HG03558 (cell line): ENCODE data around the gene HTRA2.
"Not testable (repeated sequence)": the region's sequence is repeated elsewhere in the genome, so short reads cannot be mapped to it uniquely, and the experiment has no call there.

Source experiments
- ATAC-seq: cut with Tn5 transposase; IDR thresholded peaks from one replicate; pipeline ENCODE4 v1.9.1; 2021; ENCODE audit warnings: moderate number of reproducible peaks; ENCODE audit not compliant: unreplicated experiment; ENCODE audit errors: extremely low read depth

HTRA2 gene

GRCh38 chr2:74556831-74557370 is 27.2 kb downstream of the HTRA2 start:
- no peak for ATAC-seq

DNA sequence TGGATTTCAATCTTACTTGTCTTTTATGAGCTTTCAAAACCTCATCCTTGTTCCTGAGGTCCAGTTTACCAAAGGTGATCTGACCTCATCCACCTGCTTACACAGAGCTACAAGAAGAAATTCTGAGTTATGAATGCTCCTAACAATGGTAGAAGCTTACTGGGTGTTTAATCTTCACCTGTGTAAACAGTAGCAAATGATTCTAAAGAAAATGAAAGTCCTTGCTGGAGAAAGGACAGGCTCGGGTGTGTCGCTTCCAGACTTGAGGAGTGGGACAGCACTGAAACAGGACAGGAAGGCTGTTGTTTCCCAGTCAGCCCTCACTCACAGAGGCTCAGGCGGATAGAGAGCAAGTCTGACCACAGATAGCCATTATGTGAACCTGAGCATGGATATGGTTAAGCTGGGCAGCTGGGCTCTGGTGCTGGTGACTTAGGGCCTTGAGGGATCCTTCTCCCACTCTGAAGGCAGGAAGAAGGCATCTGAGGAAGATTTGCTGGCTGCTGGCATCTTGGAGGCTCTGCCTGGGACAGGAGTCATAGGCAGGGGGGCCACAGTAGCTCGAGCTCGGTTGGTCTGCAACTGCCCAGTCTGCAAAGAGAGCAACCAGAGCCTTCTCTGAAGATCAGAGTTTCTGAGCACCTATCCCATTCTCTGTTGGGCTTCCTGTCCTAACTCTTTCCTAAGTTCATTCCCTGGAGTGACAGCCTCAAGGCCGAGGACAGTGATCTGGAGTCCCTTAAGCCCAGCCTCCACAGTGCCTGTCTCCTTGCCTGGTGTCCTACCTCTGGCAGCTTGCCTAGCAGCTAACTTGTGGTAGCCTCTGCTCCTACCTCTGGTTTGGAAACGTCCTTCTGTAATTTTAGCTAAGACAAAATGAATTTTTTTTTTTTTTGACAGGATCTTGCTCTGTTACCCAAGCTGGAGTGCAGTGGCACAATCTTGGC is 28.8 kb downstream of the HTRA2 start:
- no peak for ATAC-seq

DNA sequence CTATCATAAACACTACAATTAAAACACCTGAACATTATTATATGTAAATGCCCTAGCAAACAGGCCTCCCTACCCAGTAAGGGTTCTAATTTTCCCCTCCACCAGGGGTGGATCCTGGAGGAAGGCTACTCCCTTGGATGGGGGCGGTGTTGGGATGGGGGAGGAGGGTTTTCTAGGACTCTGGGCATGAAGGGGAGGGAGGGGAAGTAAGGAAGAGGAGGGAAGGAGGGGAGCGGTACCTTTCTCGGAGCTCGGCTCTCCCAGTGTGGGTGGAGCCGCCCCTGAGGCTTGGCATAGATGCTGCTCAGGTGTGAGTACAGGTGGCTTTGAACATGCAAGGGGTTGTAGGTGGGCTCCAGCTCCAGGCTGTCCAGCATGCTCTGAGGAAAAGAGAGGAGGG is 30.2 kb downstream of the HTRA2 start:
- ATAC-seq, result no peak

DNA sequence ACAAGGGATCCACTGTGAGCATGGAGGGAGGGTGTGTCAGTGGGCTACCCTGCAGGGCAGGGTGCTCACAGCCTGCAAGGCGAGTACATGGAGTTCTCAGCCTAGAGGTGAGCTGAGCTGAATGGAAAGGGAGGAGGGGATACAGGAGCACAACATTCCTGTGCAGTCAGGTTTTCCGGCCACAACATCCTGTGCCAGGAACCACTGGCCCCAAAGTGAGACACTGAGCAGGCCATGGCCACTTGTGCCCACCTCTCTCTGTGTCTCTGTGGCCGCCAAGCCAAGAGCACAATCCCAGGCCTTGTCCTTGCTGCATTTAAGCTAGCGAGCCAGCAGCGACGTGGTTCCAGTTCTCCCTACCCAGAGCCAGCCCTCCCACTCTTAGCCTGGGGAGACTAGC is 30.9 kb downstream of the HTRA2 start:
- ATAC-seq, result no peak

DNA sequence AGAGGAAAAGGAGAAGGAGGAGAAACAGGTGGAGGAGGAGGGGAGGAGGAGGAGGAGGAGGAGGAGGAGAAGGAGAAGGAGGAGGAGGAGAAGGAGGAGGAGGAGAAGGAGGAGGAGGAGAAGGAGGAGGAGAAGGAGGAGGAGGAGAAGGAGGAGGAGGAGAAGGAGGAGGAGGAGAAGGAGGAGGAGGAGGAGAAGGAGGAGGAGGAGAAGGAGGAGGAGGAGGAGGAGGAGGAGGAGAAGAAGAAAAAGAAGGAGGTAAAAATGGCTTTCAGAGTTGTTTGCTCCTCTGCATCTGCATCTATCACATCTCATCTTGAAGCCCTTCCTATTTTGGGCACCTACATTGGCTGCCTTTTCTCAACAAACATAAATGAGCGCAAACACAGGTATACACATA is 31.3 kb downstream of the HTRA2 start:
- not testable (repeated sequence) for ATAC-seq

GRCh38 chr2:74562126-74562775 is 32.5 kb downstream of the HTRA2 start:
- ATAC-seq, result no peak

- no peak for ATAC-seq
Measured at GRCh38 chr2:74564222-74564621, 34.5 kb downstream of the HTRA2 start.

GRCh38 chr2:74566076-74566753 is 36.5 kb downstream of the HTRA2 start:
- ATAC-seq, result no peak

GRCh38 chr2:74566754-74567085 is 37.0 kb downstream of the HTRA2 start:
- ATAC-seq, result no peak

DNA sequence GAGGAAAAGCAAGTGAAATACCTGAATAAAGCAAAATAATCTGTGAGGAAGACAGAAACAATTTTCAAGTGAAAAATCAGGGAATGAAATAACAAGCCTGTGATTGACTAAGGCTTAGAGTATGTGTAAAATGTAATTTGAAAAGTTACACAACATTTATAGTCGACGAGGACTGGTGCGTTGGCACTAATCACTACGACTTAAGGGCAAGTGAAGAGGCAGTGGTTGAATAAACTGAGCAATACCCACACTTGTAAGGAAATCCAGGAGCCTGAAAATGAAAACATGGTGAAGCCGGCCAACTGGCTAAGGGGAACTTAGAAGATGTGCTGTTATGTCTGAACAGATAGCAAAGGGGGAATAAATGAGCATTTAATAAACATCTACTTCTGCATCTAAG is 38.1 kb downstream of the HTRA2 start:
- ATAC-seq, result no peak

DNA sequence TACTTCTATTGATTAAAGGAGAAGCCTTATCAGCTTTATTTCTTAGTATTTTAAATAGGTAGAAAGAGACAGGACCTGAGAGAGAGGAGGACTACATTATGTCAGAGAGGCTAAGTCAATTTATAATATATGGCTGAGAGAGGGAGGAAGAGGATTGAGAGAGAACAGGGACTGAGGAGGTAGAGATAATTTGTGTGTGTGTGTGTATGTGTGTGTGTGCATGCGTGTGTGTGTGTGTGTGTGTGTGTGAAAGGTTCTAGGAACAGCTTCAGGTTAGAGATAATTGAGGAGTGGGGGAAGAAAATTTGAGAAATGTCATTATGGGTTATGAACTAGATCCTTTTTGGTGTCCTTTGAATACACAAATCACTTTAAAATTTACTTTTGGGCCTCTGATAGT is 40.0 kb downstream of the HTRA2 start:
- ATAC-seq, result no peak

DNA sequence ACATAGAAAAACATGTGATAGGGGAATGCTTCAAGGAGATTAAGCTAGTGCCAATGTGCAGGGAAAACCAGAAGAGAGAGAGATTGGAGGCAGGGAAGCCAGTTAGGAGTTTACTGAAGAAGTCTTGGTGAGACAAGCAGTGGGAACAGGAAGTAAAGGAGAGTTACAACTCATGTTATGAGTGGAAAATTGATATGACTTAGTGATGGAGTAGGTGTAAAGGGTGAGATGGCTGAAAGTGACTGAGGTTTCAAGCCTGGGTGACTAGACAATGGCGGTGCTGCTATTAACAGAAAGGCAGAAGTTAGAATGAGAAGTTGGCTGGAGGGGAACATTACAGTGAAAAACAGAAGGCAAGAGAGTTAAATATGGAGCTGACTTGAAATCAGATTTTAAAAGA is 41.3 kb downstream of the HTRA2 start:
- peak; percentile 71 for ATAC-seq

GRCh38 chr2:74572178-74572925 is 42.6 kb downstream of the HTRA2 start:
- ATAC-seq, result no peak

GRCh38 chr2:74573747-74574562 is 44.2 kb downstream of the HTRA2 start:
- no peak for ATAC-seq

- no peak for ATAC-seq
Measured at GRCh38 chr2:74575320-74575719, 45.6 kb downstream of the HTRA2 start.

GRCh38 chr2:74576211-74576862 is 46.6 kb downstream of the HTRA2 start:
- ATAC-seq, result no peak

DNA sequence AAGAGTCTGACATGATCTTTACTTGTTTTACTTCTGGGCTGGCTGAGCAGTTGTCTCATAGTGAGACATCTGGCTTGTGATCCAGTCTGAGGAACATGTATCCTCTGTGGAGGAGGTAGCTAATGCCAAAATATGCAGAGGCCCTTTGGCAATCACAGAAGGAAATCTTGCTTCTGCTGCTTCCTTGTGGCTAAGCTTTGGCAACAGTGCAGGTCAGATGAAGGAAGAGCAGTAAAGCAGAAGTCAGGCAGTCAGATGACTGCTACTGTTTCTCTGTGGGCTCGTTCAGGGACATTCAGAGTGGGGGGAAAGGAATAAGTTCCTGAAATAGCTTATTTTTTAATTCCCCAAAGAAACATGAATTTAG is 47.1 kb downstream of the HTRA2 start:
- ATAC-seq, result no peak

GRCh38 chr2:74577448-74577847 is 47.7 kb downstream of the HTRA2 start:
- no peak for ATAC-seq

GRCh38 chr2:74578408-74578807 is 48.7 kb downstream of the HTRA2 start:
- ATAC-seq, result no peak
